ENCODE results near the gene ST3GAL5. TPM values are rescaled to one million over a fixed set of nuclear protein-coding genes. Genes with fewer than 3 reads are reported as not detected.

Gene ST3GAL5
- total and polyA plus RNA-seq, 5 donors from 2014 or later: 11.3 to 25.8 (median 14.8) TPM

GRCh38 chr2:85796046-85796340 lies 92.8 kb downstream of the ST3GAL5 start:
- peaks cover 10% of the 10 kb centered on the region for H3K27me3 ChIP-seq (ENCODE audit: control insufficient read depth, insufficient read depth, low read length)
- peaks cover 0 to 5% of the 10 kb centered on the region in 2 experiments for H3K9me3 ChIP-seq (ENCODE audit: control insufficient read depth in 2 of 2, low read length in 2 of 2)
- no peak overlapping the region for H3K4me3 ChIP-seq (ENCODE audit: low read depth, low read length)
- no peaks in the 10 kb centered on the region for H3K36me3 ChIP-seq (ENCODE audit: control insufficient read depth, insufficient read depth, low read length)
- Mint-ChIP-seq H3K27ac (no peak overlapping the region), H3K4me3 (no peak overlapping the region), H3K4me1 (no peaks in the 10 kb centered on the region), H3K27me3 (peaks cover 13% of the 10 kb centered on the region), H3K9me3 (peaks cover 0 to 2% (median 0%) of the 10 kb centered on the region in 7 donors), H3K36me3 (no peaks in the 10 kb centered on the region)
- ATAC-seq (ENCODE audit: low read depth in 2 of 2) (no peak), DNase-seq (no peak)
- H3K27ac ChIP-seq (ENCODE audit: insufficient read depth, low read length, poor library complexity, severe bottlenecking): no peak overlapping the region
- no peaks in the 10 kb centered on the region for H3K4me1 ChIP-seq (ENCODE audit: control insufficient read depth, insufficient read depth, low read length, poor library complexity, severe bottlenecking)

GRCh38 chr2:85795331-85796045 lies 93.3 kb downstream of the ST3GAL5 start:
- Mint-ChIP-seq H3K9me3 (peaks cover 0 to 2% (median 0%) of the 10 kb centered on the region in 7 donors), H3K27me3 (peaks cover 12% of the 10 kb centered on the region), H3K27ac (no peak overlapping the region), H3K4me1 (no peaks in the 10 kb centered on the region), H3K4me3 (no peak overlapping the region), H3K36me3 (no peaks in the 10 kb centered on the region)
- Histone ChIP-seq H3K36me3 (ENCODE audit: control insufficient read depth, insufficient read depth, low read length) (no peaks in the 10 kb centered on the region), H3K9me3 (ENCODE audit: control insufficient read depth in 2 of 2, low read length in 2 of 2) (peaks cover 0 to under 1% of the 10 kb centered on the region in 2 experiments), H3K4me1 (ENCODE audit: control insufficient read depth, insufficient read depth, low read length, poor library complexity, severe bottlenecking) (no peaks in the 10 kb centered on the region), H3K4me3 (ENCODE audit: low read depth, low read length) (no peak overlapping the region), H3K27me3 (ENCODE audit: control insufficient read depth, insufficient read depth, low read length) (peaks cover 7% of the 10 kb centered on the region), H3K27ac (ENCODE audit: insufficient read depth, low read length, poor library complexity, severe bottlenecking) (no peak overlapping the region)
- ATAC-seq (ENCODE audit: low read depth in 2 of 2) (no peak), DNase-seq (no peak)

- Histone ChIP-seq H3K36me3 (ENCODE audit: control insufficient read depth, insufficient read depth, low read length) (no peaks in the 10 kb centered on the region), H3K4me1 (ENCODE audit: control insufficient read depth, insufficient read depth, low read length, poor library complexity, severe bottlenecking) (no peaks in the 10 kb centered on the region), H3K9me3 (ENCODE audit: control insufficient read depth in 2 of 2, low read length in 2 of 2) (no peaks in the 10 kb centered on the region), H3K27ac (ENCODE audit: insufficient read depth, low read length, poor library complexity, severe bottlenecking) (no peak overlapping the region), H3K27me3 (ENCODE audit: control insufficient read depth, insufficient read depth, low read length) (peaks cover 7% of the 10 kb centered on the region), H3K4me3 (ENCODE audit: low read depth, low read length) (no peak overlapping the region)
- H3K27me3 Mint-ChIP-seq: peaks cover 7% of the 10 kb centered on the region
- H3K36me3 Mint-ChIP-seq: no peaks in the 10 kb centered on the region
- no peak for DNase-seq
- H3K9me3 Mint-ChIP-seq: peaks cover 0 to 2% (median 0%) of the 10 kb centered on the region in 7 donors
- no peak overlapping the region for H3K4me3 Mint-ChIP-seq
- H3K27ac Mint-ChIP-seq: peak overlapping the region in 1 of 3 donors; percentile 69
- no peaks in the 10 kb centered on the region for H3K4me1 Mint-ChIP-seq
- ATAC-seq (ENCODE audit: low read depth in 2 of 2): no peak
These were observed 94.2 kb downstream of the ST3GAL5 start for GRCh38 chr2:85794491-85795121.

GRCh38 chr2:85794038-85794441 lies 94.8 kb downstream of the ST3GAL5 start:
- Mint-ChIP-seq H3K27ac (no peak overlapping the region), H3K27me3 (peaks cover 7% of the 10 kb centered on the region), H3K36me3 (no peaks in the 10 kb centered on the region), H3K9me3 (peaks cover 0 to 2% (median 0%) of the 10 kb centered on the region in 7 donors), H3K4me3 (no peak overlapping the region), H3K4me1 (no peaks in the 10 kb centered on the region)
- Histone ChIP-seq H3K36me3 (ENCODE audit: control insufficient read depth, insufficient read depth, low read length) (no peaks in the 10 kb centered on the region), H3K9me3 (ENCODE audit: control insufficient read depth in 2 of 2, low read length in 2 of 2) (no peaks in the 10 kb centered on the region), H3K4me1 (ENCODE audit: control insufficient read depth, insufficient read depth, low read length, poor library complexity, severe bottlenecking) (no peaks in the 10 kb centered on the region), H3K27me3 (ENCODE audit: control insufficient read depth, insufficient read depth, low read length) (peaks cover 6% of the 10 kb centered on the region), H3K27ac (ENCODE audit: insufficient read depth, low read length, poor library complexity, severe bottlenecking) (no peak overlapping the region), H3K4me3 (ENCODE audit: low read depth, low read length) (no peak overlapping the region)
- no peak for DNase-seq
- ATAC-seq (ENCODE audit: low read depth in 2 of 2): no peak

- no peak for ATAC-seq (ENCODE audit: low read depth in 2 of 2)
- no peaks in the 10 kb centered on the region for H3K4me1 Mint-ChIP-seq
- no peak overlapping the region for H3K27ac ChIP-seq (ENCODE audit: insufficient read depth, low read length, poor library complexity, severe bottlenecking)
These were observed 95.2 kb downstream of the ST3GAL5 start for GRCh38 chr2:85793584-85793983.

GRCh38 chr2:85792783-85793441 lies 95.9 kb downstream of the ST3GAL5 start:
- no peak overlapping the region for H3K27ac ChIP-seq (ENCODE audit: insufficient read depth, low read length, poor library complexity, severe bottlenecking)
- Mint-ChIP-seq H3K4me1 (no peaks in the 10 kb centered on the region), H3K27ac (peak overlapping the region in 1 of 3 donors; percentile 50), H3K4me3 (no peak overlapping the region), H3K27me3 (peaks cover 7% of the 10 kb centered on the region), H3K9me3 (peaks cover 0 to 2% (median 0%) of the 10 kb centered on the region in 7 donors), H3K36me3 (no peaks in the 10 kb centered on the region)
- no peaks in the 10 kb centered on the region for H3K4me1 ChIP-seq (ENCODE audit: control insufficient read depth, insufficient read depth, low read length, poor library complexity, severe bottlenecking)
- H3K36me3 ChIP-seq (ENCODE audit: control insufficient read depth, insufficient read depth, low read length): no peaks in the 10 kb centered on the region
- no peak overlapping the region for H3K4me3 ChIP-seq (ENCODE audit: low read depth, low read length)
- peaks cover 4% of the 10 kb centered on the region for H3K27me3 ChIP-seq (ENCODE audit: control insufficient read depth, insufficient read depth, low read length)
- DNase-seq: no peak
- ATAC-seq (ENCODE audit: low read depth in 2 of 2): no peak
- no peaks in the 10 kb centered on the region for H3K9me3 ChIP-seq (ENCODE audit: control insufficient read depth in 2 of 2, low read length in 2 of 2)

More at GRCh38 chr2:85793584-85793983, 95.2 kb downstream of the ST3GAL5 start:
- Mint-ChIP-seq H3K4me3 (no peak overlapping the region), H3K27me3 (peaks cover 7% of the 10 kb centered on the region), H3K27ac (no peak overlapping the region), H3K9me3 (peaks cover 0 to 2% (median 0%) of the 10 kb centered on the region in 7 donors), H3K36me3 (no peaks in the 10 kb centered on the region)
- no peaks in the 10 kb centered on the region for H3K36me3 ChIP-seq (ENCODE audit: control insufficient read depth, insufficient read depth, low read length)
- H3K27me3 ChIP-seq (ENCODE audit: control insufficient read depth, insufficient read depth, low read length): peaks cover 4% of the 10 kb centered on the region
- no peak for DNase-seq
- H3K4me3 ChIP-seq (ENCODE audit: low read depth, low read length): no peak overlapping the region
- no peaks in the 10 kb centered on the region for H3K9me3 ChIP-seq (ENCODE audit: control insufficient read depth in 2 of 2, low read length in 2 of 2)
- H3K4me1 ChIP-seq (ENCODE audit: control insufficient read depth, insufficient read depth, low read length, poor library complexity, severe bottlenecking): no peaks in the 10 kb centered on the region

GRCh38 chr2:85791704-85792565 lies 96.9 kb downstream of the ST3GAL5 start:
- no peaks in the 10 kb centered on the region for H3K4me1 Mint-ChIP-seq
- peak overlapping the region in 1 of 3 donors; percentile 50 for H3K27ac Mint-ChIP-seq
- Histone ChIP-seq H3K27me3 (ENCODE audit: control insufficient read depth, insufficient read depth, low read length) (peaks cover 4% of the 10 kb centered on the region), H3K36me3 (ENCODE audit: control insufficient read depth, insufficient read depth, low read length) (no peaks in the 10 kb centered on the region), H3K27ac (ENCODE audit: insufficient read depth, low read length, poor library complexity, severe bottlenecking) (no peak overlapping the region), H3K4me1 (ENCODE audit: control insufficient read depth, insufficient read depth, low read length, poor library complexity, severe bottlenecking) (no peaks in the 10 kb centered on the region), H3K4me3 (ENCODE audit: low read depth, low read length) (no peak overlapping the region), H3K9me3 (ENCODE audit: control insufficient read depth in 2 of 2, low read length in 2 of 2) (no peaks in the 10 kb centered on the region)
- peaks cover 7% of the 10 kb centered on the region for H3K27me3 Mint-ChIP-seq
- no peak for DNase-seq
- H3K36me3 Mint-ChIP-seq: no peaks in the 10 kb centered on the region
- no peaks in the 10 kb centered on the region for H3K9me3 Mint-ChIP-seq
- H3K4me3 Mint-ChIP-seq: no peak overlapping the region
- no peak for ATAC-seq (ENCODE audit: low read depth in 2 of 2)

All from CD4-positive, CD25-positive, alpha-beta regulatory T cell (primary cell).